GM18508 (cell line): Measurements from ENCODE around the gene SLC17A6.

Experiments used
- ATAC-seq: cut with Tn5 transposase; IDR thresholded peaks from one replicate; pipeline ENCODE4 v1.9.1; 2021; ENCODE audit warnings: moderate number of reproducible peaks; ENCODE audit not compliant: insufficient read depth, unreplicated experiment

The SLC17A6 gene

GRCh38 chr11:22337596-22338485, at the start of gene SLC17A6:
Gene SLC17A6 (plus strand): TSS chr11:22338381. CDS start chr11:22338534, 153 bp downstream.
- ATAC-seq: no peak

GRCh38 chr11:22302368-22302767, 35.8 kb upstream of the SLC17A6 start:
- ATAC-seq: no peak

- no peak for ATAC-seq
Measured at GRCh38 chr11:22304337-22304961, 33.7 kb upstream of the SLC17A6 start.

GRCh38 chr11:22317656-22318055, 20.5 kb upstream of the SLC17A6 start:
- no peak for ATAC-seq

GRCh38 chr11:22331771-22332170, 6.4 kb upstream of the SLC17A6 start:
- ATAC-seq: no peak

GRCh38 chr11:22336587-22336986, 1.6 kb upstream of the SLC17A6 start:
- ATAC-seq: no peak

- ATAC-seq: no peak
Measured at GRCh38 chr11:22339611-22340010, 1.4 kb downstream of the SLC17A6 start.

- ATAC-seq: no peak
Measured at GRCh38 chr11:22340235-22340634, 2.1 kb downstream of the SLC17A6 start.

GRCh38 chr11:22340701-22341587, 2.8 kb downstream of the SLC17A6 start:
- ATAC-seq: no peak

GRCh38 chr11:22341588-22341931, 3.4 kb downstream of the SLC17A6 start:
- no peak for ATAC-seq

GRCh38 chr11:22342211-22343031, 4.2 kb downstream of the SLC17A6 start:
- ATAC-seq: no peak

GRCh38 chr11:22343032-22343324, 4.8 kb downstream of the SLC17A6 start:
- ATAC-seq: no peak

GRCh38 chr11:22343371-22344032, 5.3 kb downstream of the SLC17A6 start:
- ATAC-seq: no peak

GRCh38 chr11:22344081-22344480, 5.9 kb downstream of the SLC17A6 start:
- ATAC-seq: no peak

- ATAC-seq: no peak
Measured at GRCh38 chr11:22346282-22346681, 8.1 kb downstream of the SLC17A6 start.

- no peak for ATAC-seq
Measured at GRCh38 chr11:22347857-22348487, 9.8 kb downstream of the SLC17A6 start.

- ATAC-seq: no peak
Measured at GRCh38 chr11:22349491-22349890, 11.3 kb downstream of the SLC17A6 start.

GRCh38 chr11:22359295-22359694, 21.1 kb downstream of the SLC17A6 start:
- ATAC-seq: no peak

- ATAC-seq: no peak
Measured at GRCh38 chr11:22371160-22371559, 33.0 kb downstream of the SLC17A6 start.
